Measurements from ENCODE around the gene TXNDC12. TPM values are rescaled to one million over a fixed set of nuclear protein-coding genes. Genes with fewer than 3 reads are reported as not detected.
"Not testable (repeated sequence)": the region's sequence is repeated elsewhere in the genome, so short reads cannot be mapped to it uniquely, and the experiment has no call there.

The TXNDC12 gene
- total RNA-seq, 2 donors from 2014 or later = 25.7 to 38.7 TPM

DNA sequence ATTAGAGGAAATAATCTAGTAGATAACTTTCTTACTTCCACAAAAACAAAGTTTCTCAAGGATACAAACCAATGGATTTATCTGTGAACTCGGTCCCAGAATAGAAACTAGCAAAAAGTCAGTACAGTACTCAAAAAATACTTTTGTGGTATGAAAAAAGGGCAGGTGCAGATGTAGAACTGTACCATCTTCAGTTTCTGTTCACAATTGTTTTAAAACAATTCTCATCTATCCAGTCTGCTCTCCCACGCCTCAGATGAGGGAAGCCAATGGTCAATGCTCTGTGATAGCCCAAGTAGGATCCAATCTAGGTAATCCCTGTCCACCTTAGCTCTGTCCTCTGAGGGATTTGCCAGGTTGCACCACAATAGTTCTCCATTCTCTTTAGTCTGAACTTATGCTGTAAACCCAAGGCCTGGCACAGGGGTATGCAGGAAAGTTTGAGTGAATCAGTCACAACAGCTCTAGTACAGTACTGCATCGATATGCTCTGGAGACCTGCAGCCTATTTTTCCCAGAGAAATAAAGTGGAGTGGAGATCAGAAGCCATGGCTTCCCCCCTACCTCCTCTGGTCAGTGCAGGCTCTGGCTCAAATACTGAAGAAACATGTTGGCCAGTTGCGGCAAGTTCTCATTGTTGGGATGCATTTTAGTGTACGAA is 22.7 kb downstream of the TXNDC12 start:
- DNase-seq = no peak

DNA sequence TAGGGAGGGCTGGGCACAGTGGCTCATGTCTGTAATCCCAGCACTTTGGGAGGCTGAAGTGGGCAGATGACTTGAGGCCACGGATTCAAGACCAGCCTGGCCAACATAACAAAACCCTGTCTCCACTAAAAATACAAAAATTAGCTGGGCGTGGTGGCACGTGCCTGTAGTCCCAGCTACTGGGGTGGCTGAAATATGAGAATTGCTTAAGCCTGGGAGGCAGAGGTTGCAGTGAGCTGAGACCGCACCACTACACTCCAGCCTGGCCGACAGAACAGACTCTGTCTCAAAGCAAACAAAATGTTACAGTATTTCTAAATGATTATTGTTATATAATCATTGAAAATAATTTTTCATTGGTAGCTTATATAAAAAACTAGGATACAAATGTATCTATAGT is 26.2 kb downstream of the TXNDC12 start:
- Histone ChIP-seq H3K27ac (peak overlapping the region in 3 of 4 donors; percentile 2 to 74 (median 44)), H3K4me1 (peaks cover 54% of the 10 kb centered on the region)
- intact Hi-C loops (cut with DNase I); H3K27me3 ChIP-seq; H3K36me3 ChIP-seq (replicated peaks in 1 of 2; ENCODE audit: insufficient read depth in 1 of 2, low read depth in 2 of 2); ATAC-seq; H3K4me3 ChIP-seq; H3K9me3 ChIP-seq: not testable (repeated sequence)
- WGBS, 2 donors = 25 to 30% methylated on average over 5 of the region's 5 CpGs
- peak in 1 of 4 donors; percentile 35 for DNase-seq
- peak in 1 of 3 donors; percentile 31 for TF ChIP-seq POLR2A (IDR thresholded peaks at IDR 0.05)

More for the DNA sequence above, 22.7 kb downstream of the TXNDC12 start:
- WGBS, 2 donors = 26 to 48% methylated on average over 2 to 5 of the region's 5 CpGs
- TF ChIP-seq, protein P1, sequence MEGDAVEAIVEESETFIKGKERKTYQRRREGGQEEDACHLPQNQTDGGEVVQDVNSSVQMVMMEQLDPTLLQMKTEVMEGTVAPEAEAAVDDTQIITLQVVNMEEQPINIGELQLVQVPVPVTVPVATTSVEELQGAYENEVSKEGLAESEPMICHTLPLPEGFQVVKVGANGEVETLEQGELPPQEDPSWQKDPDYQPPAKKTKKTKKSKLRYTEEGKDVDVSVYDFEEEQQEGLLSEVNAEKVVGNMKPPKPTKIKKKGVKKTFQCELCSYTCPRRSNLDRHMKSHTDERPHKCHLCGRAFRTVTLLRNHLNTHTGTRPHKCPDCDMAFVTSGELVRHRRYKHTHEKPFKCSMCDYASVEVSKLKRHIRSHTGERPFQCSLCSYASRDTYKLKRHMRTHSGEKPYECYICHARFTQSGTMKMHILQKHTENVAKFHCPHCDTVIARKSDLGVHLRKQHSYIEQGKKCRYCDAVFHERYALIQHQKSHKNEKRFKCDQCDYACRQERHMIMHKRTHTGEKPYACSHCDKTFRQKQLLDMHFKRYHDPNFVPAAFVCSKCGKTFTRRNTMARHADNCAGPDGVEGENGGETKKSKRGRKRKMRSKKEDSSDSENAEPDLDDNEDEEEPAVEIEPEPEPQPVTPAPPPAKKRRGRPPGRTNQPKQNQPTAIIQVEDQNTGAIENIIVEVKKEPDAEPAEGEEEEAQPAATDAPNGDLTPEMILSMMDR (IDR thresholded peaks at IDR 0.05) = no peak
- TF ChIP-seq POLR2A (IDR thresholded peaks at IDR 0.05) = no peak
- no peaks in the 10 kb centered on the region for H3K36me3 ChIP-seq (replicated peaks in 1 of 2; ENCODE audit: insufficient read depth in 1 of 2, low read depth in 2 of 2)
- no peak for ATAC-seq
- intact Hi-C loops (cut with DNase I) = no loop called here
- H3K4me3 ChIP-seq = peak overlapping the region; percentile 41 to 81
- H3K4me1 ChIP-seq = peaks cover 59% of the 10 kb centered on the region
- no peaks in the 10 kb centered on the region for H3K9me3 ChIP-seq
- peak overlapping the region in 2 of 4 donors; percentile 73 to 94 for H3K27ac ChIP-seq
- H3K27me3 ChIP-seq = no peaks in the 10 kb centered on the region

DNA sequence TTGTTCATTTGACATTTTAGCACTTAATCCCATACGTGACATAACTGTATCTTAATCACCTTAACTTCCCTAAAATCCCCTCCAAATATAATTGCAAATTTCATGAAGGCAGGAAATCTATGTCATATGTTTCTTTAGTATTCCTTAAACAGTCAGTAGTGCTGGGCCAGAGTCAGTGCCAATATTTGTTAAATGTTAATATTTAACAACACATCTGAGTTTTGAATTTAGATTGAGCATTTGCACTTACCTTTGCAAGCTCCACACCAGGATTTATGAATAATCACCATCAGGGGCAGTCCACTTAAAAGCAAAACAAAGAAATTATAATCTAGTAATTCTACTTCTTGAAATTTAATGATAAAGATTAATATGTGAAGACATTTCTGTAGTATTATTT is 26.7 kb downstream of the TXNDC12 start:
- Histone ChIP-seq H3K27me3 (no peaks in the 10 kb centered on the region), H3K9me3 (no peaks in the 10 kb centered on the region), H3K36me3 (replicated peaks in 1 of 2; ENCODE audit: insufficient read depth in 1 of 2, low read depth in 2 of 2) (peaks cover 0 to 7% of the 10 kb centered on the region in 2 donors), H3K4me3 (no peak overlapping the region), H3K27ac (peak overlapping the region; percentile 11 to 74 (median 36)), H3K4me1 (peaks cover 51% of the 10 kb centered on the region)
- 13 to 22% methylated on average over 1 of the region's 1 CpG for WGBS, 2 donors
- TF ChIP-seq POLR2A (IDR thresholded peaks at IDR 0.05) = no peak
- TF ChIP-seq, protein P1 (IDR thresholded peaks at IDR 0.05) = peak in 1 of 7 experiments; percentile 8
- ATAC-seq = peak; percentile 69
- DNase-seq = peak in 2 of 4 donors; percentile 28 to 43
- intact Hi-C loops (cut with DNase I) = no loop called here

DNA sequence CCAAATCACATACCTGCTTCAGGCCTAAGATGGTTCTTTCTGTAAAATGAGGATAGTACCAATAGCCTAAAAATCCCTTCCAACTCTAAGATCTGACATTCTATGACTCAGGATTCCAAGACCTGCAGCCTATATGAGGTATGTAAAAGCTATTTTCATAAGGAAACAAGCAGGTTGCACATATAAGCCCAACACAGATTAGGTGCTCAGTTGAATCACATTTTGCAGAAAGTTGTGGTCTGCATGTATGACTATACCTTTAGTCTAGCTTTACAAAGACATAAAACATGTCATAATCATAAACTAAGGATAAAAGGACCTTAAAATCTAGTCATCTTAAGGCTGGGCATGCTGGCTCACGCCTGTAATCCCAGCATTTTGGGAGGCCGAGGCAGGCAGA is 28.7 kb downstream of the TXNDC12 start:
- Histone ChIP-seq H3K4me1 (peaks cover 36% of the 10 kb centered on the region), H3K4me3 (no peak overlapping the region), H3K36me3 (replicated peaks in 1 of 2; ENCODE audit: insufficient read depth in 1 of 2, low read depth in 2 of 2) (peaks cover 0 to 16% of the 10 kb centered on the region in 2 donors), H3K27me3 (no peaks in the 10 kb centered on the region), H3K27ac (no peak overlapping the region), H3K9me3 (no peaks in the 10 kb centered on the region)
- 97 to 100% methylated on average over 2 of the region's 2 CpGs for WGBS, 2 donors
- ATAC-seq = no peak
- no peak for TF ChIP-seq POLR2A (IDR thresholded peaks at IDR 0.05)
- TF ChIP-seq, protein P1 (IDR thresholded peaks at IDR 0.05) = no peak
- intact Hi-C loops (cut with DNase I) = no loop called here
- no peak for DNase-seq

DNA sequence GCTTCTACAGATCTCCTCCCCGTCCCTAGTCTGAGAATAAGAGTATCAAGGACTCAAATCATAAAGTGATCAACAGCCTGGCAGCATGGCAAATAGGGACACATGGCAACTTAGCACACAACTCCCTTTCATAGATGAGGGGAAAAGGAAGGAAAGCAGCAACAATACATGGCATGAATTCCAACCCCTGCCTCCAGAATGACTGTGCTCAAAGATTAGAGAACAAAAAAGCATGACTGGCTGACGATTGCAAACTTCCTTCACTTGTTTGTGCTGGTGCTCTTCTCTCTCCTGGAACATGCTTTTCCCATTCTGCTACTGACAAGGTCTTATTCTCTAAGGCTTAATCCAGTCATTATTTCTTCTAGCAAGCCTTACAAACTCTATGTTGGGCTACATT is 32.9 kb downstream of the TXNDC12 start:
- Histone ChIP-seq H3K9me3 (no peaks in the 10 kb centered on the region), H3K36me3 (replicated peaks in 1 of 2; ENCODE audit: insufficient read depth in 1 of 2, low read depth in 2 of 2) (peaks cover 0 to 18% of the 10 kb centered on the region in 2 donors), H3K4me1 (no peaks in the 10 kb centered on the region), H3K4me3 (no peak overlapping the region), H3K27ac (no peak overlapping the region), H3K27me3 (no peaks in the 10 kb centered on the region)
- intact Hi-C loops (cut with DNase I) = no loop called here
- DNase-seq = no peak
- WGBS, 2 donors = 84 to 87% methylated on average over 2 of the region's 2 CpGs
- no peak for TF ChIP-seq POLR2A (IDR thresholded peaks at IDR 0.05)
- TF ChIP-seq, protein P1 (IDR thresholded peaks at IDR 0.05) = no peak
- ATAC-seq = no peak

Measured in body of pancreas (tissue), 4 donors.